B cell (primary cell): Measurements from ENCODE around the gene HOXB9.

ENCODE experiments used
- CTCF ChIP-seq: fragments of 200-600 bp; IDR thresholded peaks from one replicate; pipeline ENCODE4 v1.8.0; 2022; ENCODE audit warnings: antibody characterized with exemption, mild to moderate bottlenecking
- EZH2 ChIP-seq: IDR thresholded peaks from 2 replicates; pipeline ENCODE4 v1.6.1; 2012; ENCODE audit warnings: borderline replicate concordance, low read depth, mild to moderate bottlenecking, moderate library complexity, low read length; ENCODE audit not compliant: insufficient read depth, poor library complexity, severe bottlenecking

DNA sequence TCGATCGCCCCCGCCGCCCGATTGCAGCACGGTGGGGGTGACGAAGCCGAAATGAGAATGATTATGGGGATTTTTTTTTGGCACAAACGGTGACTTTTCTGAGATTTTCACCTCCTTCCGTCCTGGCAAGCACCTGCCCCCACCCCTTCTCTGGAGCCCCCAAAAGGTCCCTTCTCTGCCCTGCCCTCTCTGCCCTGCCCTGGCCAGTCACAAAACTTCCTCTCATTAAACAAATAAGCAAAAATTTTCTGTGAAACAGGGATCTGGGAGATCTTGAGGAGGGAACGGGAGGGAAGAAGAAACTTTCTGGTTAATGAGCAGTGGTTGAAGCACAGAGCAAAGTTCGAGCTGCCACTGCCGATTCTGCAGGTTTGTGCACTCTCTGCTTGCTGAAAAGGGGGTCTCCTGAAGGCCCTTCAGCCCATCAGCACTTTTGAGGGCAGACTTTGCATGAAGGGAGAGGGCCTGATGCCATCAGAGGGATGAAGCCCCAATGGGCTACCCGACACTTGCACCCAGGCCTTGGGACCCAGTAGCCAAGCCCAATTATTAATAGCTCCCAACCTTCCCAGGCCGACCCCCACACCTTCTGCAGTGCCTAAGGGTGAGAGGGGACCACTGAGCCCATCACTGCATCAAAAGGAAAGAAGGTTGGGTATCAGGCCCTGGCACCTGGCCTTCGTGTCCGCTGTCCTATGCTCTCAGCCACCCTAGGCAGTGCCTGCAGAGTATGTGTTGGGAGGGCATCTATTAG, 10.0 kb downstream of the HOXB9 start:
- TF ChIP-seq EZH2 (no peak), CTCF (no peak)
